Inflammatory macrophage (primary cell): ENCODE data around the gene ZSWIM7.

Experiments
- DNase-seq, 2 donors: peaks; one replicate each; pipeline ENCODE4 v3.0.0-alpha.2; 2020 to 2022

Gene ZSWIM7

GRCh38 chr17:15928286-15928785 is 71.2 kb downstream of the ZSWIM7 start:
- no peak for DNase-seq
